Measurements from ENCODE around the gene DDX23.
"Not testable (repeated sequence)": the region's sequence is repeated elsewhere in the genome, so short reads cannot be mapped to it uniquely, and the experiment has no call there.

Gene DDX23

GRCh38 chr12:48851883-48852733 is at the start of gene DDX23:
Gene DDX23, minus strand, starts transcription at chr12:48852163. Its CDS starts 6,381 bp downstream, at chr12:48845782.
- peak; percentile 82 to 83 for DNase-seq (ENCODE audit: low read depth in 2 of 2)

- DNase-seq (ENCODE audit: low read depth in 2 of 2), result no peak
These were observed 49.3 kb upstream of the DDX23 start for GRCh38 chr12:48901278-48901677.

- no peak for DNase-seq (ENCODE audit: low read depth in 2 of 2)
These were observed 47.7 kb upstream of the DDX23 start for GRCh38 chr12:48899651-48900050.

- no peak for DNase-seq (ENCODE audit: low read depth in 2 of 2)
These were observed 42.3 kb upstream of the DDX23 start for GRCh38 chr12:48894271-48894670.

GRCh38 chr12:48890657-48891418 is 38.9 kb upstream of the DDX23 start:
- peak; percentile 47 to 60 for DNase-seq (ENCODE audit: low read depth in 2 of 2)

- DNase-seq (ENCODE audit: low read depth in 2 of 2), result no peak
These were observed 37.7 kb upstream of the DDX23 start for GRCh38 chr12:48889679-48890078.

- DNase-seq (ENCODE audit: low read depth in 2 of 2), result no peak
These were observed 31.6 kb upstream of the DDX23 start for GRCh38 chr12:48883305-48884161.

GRCh38 chr12:48882972-48883304 is 31.0 kb upstream of the DDX23 start:
- no peak for DNase-seq (ENCODE audit: low read depth in 2 of 2)

- DNase-seq (ENCODE audit: low read depth in 2 of 2), result no peak
These were observed 30.3 kb upstream of the DDX23 start for GRCh38 chr12:48882315-48882687.

- no peak for DNase-seq (ENCODE audit: low read depth in 2 of 2)
These were observed 29.8 kb upstream of the DDX23 start for GRCh38 chr12:48881686-48882314.

- no peak for DNase-seq (ENCODE audit: low read depth in 2 of 2)
These were observed 28.7 kb upstream of the DDX23 start for GRCh38 chr12:48880647-48881046.

GRCh38 chr12:48878548-48878947 is 26.6 kb upstream of the DDX23 start:
- DNase-seq (ENCODE audit: low read depth in 2 of 2), result no peak

- DNase-seq (ENCODE audit: low read depth in 2 of 2), result no peak
These were observed 24.1 kb upstream of the DDX23 start for GRCh38 chr12:48875944-48876515.

- not testable (repeated sequence) for DNase-seq (ENCODE audit: low read depth in 2 of 2)
These were observed 21.6 kb upstream of the DDX23 start for GRCh38 chr12:48873534-48873933.

- DNase-seq (ENCODE audit: low read depth in 2 of 2), result no peak
These were observed 21.1 kb upstream of the DDX23 start for GRCh38 chr12:48873096-48873495.

GRCh38 chr12:48869191-48869590 is 17.2 kb upstream of the DDX23 start:
- DNase-seq (ENCODE audit: low read depth in 2 of 2), result no peak

GRCh38 chr12:48868451-48868850 is 16.5 kb upstream of the DDX23 start:
- no peak for DNase-seq (ENCODE audit: low read depth in 2 of 2)

- no peak for DNase-seq (ENCODE audit: low read depth in 2 of 2)
These were observed 14.2 kb upstream of the DDX23 start for GRCh38 chr12:48866052-48866711.

GRCh38 chr12:48865281-48866051 is 13.5 kb upstream of the DDX23 start, which contains the start of gene RND1:
Gene RND1, minus strand, starts transcription at chr12:48865870. Its CDS starts 103 bp downstream, at chr12:48865767.
- DNase-seq (ENCODE audit: low read depth in 2 of 2), result peak; percentile 50 to 64

GRCh38 chr12:48863291-48863690 is 11.3 kb upstream of the DDX23 start:
- no peak for DNase-seq (ENCODE audit: low read depth in 2 of 2)

Data from stimulated activated CD8-positive, alpha-beta memory T cell treated with anti-CD3 and anti-CD28 coated beads, Interleukin-7, amount 100 ng/mL, for 1 hour (primary cell).